Nephron progenitor cell (in vitro differentiated cells): ENCODE results near the gene TICAM2.
"Not testable (repeated sequence)": the region's sequence is repeated elsewhere in the genome, so short reads cannot be mapped to it uniquely, and the experiment has no call there.

Experiments
- DNase-seq: peaks from one replicate; pipeline ENCODE4 v3.0.0; 2021
- H3K27ac Mint-ChIP-seq: 2 replicates; pipeline ENCODE4 v1.8.0; 2021; ENCODE audit warnings: mild to moderate bottlenecking, moderate library complexity, mixed read lengths
- H3K27me3 Mint-ChIP-seq: 2 replicates; pipeline ENCODE4 v1.8.0; 2021; ENCODE audit warnings: mild to moderate bottlenecking, low read depth, mixed read lengths; ENCODE audit not compliant: poor library complexity
- H3K36me3 Mint-ChIP-seq: 2 replicates; pipeline ENCODE4 v1.8.0; 2021; ENCODE audit warnings: low read depth, mixed read lengths
- H3K4me1 Mint-ChIP-seq: 2 replicates; pipeline ENCODE4 v1.8.0; 2021; ENCODE audit warnings: mixed read lengths
- H3K4me3 Mint-ChIP-seq: 2 replicates; pipeline ENCODE4 v1.8.0; 2021; ENCODE audit warnings: mild to moderate bottlenecking, moderate library complexity, mixed read lengths
- H3K9me3 Mint-ChIP-seq: 2 replicates; pipeline ENCODE4 v1.8.0; 2021; ENCODE audit warnings: mild to moderate bottlenecking, moderate library complexity, mixed read lengths
- TF ChIP-seq, protein P1 (sequence below): fragments of 200-600 bp; sonication (generic); IDR thresholded peaks from 2 replicates; pipeline ENCODE4 v1.5.0; 2021; ENCODE audit warnings: antibody characterized with exemption

TICAM2 gene, protein sequence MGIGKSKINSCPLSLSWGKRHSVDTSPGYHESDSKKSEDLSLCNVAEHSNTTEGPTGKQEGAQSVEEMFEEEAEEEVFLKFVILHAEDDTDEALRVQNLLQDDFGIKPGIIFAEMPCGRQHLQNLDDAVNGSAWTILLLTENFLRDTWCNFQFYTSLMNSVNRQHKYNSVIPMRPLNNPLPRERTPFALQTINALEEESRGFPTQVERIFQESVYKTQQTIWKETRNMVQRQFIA

DNA sequence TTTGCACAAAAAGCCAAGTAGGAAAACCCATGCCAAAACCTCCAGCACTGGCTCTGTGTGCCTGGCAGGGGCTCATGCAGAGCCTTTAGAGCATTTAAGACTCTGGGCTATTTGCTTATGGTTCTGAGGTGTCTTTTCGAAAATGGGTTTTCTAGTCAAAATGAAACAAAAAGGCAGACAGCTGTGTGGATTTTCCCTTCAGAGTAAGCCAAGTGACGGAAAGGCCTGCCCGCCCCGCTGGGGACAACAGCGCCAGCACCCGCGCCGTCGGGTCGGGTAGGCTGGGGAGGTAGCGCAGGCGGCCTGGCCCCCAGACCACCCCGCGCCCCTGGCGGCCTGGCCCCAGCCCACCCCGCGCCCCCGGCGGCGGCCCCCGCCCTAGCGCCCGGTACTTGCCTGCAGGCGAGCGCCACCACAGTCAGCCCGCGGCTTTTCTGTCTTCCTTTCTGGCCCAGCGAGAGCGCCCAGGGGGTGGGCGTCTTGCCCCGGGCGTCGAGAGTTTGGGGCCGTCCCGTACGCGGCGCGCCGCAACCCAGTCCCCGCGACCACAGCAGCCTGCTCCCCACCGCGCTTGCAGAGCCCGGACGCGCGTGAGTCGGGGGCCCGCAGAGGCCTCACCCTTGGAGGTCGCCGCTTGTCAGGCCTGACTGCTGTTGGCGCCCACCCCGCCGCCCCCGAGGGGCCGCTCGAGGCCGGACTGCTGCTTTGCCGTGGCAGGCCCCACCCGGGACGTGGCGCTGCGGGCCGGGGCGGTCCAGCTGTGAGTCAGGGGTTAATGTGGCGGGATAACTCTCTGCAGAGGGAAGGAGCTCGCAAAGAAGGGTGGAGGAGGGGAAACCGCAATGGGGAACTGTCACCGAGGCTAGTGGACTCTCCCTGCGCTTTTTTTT lies at the start of gene TICAM2:
TSS of gene TICAM2 (minus strand) at position 779 of the 890 bp plus-strand sequence. CDS start 21,223 bp downstream, outside the sequence.
- Mint-ChIP-seq H3K4me3 (peak within 1 kb of the TSS; percentile 72), H3K9me3 (no peaks in the 10 kb centered on the region), H3K27ac (no peak within 1 kb of the TSS), H3K36me3 (peaks cover 38% of the 10 kb centered on the region), H3K4me1 (peaks cover 20% of the 10 kb centered on the region), H3K27me3 (peaks cover 6% of the 10 kb centered on the region)
- peak; percentile 60 for DNase-seq
- TF ChIP-seq, protein P1, sequence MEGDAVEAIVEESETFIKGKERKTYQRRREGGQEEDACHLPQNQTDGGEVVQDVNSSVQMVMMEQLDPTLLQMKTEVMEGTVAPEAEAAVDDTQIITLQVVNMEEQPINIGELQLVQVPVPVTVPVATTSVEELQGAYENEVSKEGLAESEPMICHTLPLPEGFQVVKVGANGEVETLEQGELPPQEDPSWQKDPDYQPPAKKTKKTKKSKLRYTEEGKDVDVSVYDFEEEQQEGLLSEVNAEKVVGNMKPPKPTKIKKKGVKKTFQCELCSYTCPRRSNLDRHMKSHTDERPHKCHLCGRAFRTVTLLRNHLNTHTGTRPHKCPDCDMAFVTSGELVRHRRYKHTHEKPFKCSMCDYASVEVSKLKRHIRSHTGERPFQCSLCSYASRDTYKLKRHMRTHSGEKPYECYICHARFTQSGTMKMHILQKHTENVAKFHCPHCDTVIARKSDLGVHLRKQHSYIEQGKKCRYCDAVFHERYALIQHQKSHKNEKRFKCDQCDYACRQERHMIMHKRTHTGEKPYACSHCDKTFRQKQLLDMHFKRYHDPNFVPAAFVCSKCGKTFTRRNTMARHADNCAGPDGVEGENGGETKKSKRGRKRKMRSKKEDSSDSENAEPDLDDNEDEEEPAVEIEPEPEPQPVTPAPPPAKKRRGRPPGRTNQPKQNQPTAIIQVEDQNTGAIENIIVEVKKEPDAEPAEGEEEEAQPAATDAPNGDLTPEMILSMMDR, result peak; percentile 7

DNA sequence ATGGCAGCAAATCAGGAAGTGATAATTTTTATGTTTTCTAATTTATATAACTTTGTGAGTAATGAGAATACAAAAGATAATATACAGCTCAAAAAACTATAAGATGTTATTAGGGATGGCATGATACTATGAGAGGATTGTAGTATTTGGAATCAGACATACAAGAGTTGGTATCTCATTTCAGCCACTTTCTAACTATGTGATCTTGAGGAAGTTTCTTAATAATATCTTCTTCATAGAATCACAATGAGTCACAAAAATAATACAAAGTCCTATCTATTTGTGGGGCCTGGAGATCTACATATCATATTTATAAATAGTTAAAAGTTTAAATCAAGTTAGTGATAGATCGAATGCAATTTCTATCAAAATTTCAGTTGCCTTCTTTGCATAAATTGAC lies 47.3 kb upstream of the TICAM2 start:
- DNase-seq, result no peak
- H3K4me3 Mint-ChIP-seq, result no peak overlapping the region
- no peaks in the 10 kb centered on the region for H3K9me3 Mint-ChIP-seq
- no peak overlapping the region for H3K27ac Mint-ChIP-seq
- H3K36me3 Mint-ChIP-seq, result no peaks in the 10 kb centered on the region
- TF ChIP-seq, protein P1, result no peak
- no peaks in the 10 kb centered on the region for H3K27me3 Mint-ChIP-seq
- H3K4me1 Mint-ChIP-seq, result no peaks in the 10 kb centered on the region

DNA sequence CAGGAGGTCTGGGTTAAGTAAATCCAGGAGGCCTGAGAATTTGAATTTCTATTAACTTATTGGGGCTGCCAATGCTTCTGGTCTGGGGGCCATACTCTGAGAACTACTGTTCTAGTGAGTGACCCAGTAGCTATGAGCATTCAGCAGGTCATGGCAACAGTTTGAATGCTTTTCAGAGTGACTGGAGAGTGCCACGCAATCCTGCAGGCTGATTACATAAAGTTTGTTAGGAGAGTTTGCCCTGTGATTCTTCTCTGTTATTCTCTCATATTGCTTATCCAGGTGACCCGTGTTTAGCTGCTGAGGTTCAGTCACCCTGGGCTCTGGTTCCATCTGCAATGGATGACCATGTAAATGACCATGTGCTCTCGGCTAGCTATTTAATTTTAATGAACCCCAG lies 45.8 kb upstream of the TICAM2 start:
- Mint-ChIP-seq H3K4me1 (no peaks in the 10 kb centered on the region), H3K27me3 (no peaks in the 10 kb centered on the region), H3K36me3 (no peaks in the 10 kb centered on the region), H3K27ac (no peak overlapping the region), H3K9me3 (no peaks in the 10 kb centered on the region), H3K4me3 (no peak overlapping the region)
- DNase-seq, result no peak
- TF ChIP-seq, protein P1, result no peak

DNA sequence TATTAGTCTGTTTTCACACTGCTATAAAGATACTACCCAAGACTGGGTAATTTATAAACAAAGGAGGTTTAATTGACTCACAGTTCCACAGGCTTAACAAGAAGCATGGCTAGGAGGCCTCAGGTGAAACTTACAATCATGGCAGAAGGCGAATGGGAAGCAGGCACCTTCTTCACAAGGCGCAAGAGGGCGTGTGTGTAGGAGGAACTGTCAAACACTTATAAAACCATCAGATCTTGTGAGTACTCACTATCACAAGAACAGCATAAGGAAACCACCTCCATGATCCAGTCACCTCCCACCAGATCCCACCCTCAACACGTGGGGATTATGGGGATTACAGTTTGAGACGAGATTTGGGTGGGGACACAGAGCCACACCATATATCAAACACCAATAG lies 43.1 kb upstream of the TICAM2 start:
- H3K27me3 Mint-ChIP-seq, H3K4me3 Mint-ChIP-seq, DNase-seq, H3K36me3 Mint-ChIP-seq, H3K27ac Mint-ChIP-seq, H3K9me3 Mint-ChIP-seq, H3K4me1 Mint-ChIP-seq: not testable (repeated sequence)

DNA sequence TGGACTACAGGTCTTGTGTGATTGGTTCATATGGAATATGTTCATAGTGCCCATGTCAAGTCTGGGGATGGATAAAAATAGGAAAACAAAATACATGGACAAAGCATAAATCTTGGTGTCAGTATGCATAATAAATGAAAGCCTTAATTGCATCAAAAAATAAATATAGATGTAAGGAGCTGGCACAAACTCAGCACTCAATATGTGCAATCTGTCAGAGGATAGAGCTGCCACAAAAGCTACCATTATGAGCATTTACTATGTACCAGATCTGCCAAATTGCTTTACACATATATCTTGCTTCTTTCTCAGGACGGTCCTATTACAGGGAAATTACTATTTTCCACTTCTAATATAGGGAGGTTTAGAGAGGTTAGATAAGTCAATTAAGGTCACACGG lies 41.8 kb upstream of the TICAM2 start:
- Mint-ChIP-seq H3K4me3 (no peak overlapping the region), H3K36me3 (no peaks in the 10 kb centered on the region), H3K27ac (no peak overlapping the region), H3K27me3 (no peaks in the 10 kb centered on the region), H3K9me3 (no peaks in the 10 kb centered on the region), H3K4me1 (no peaks in the 10 kb centered on the region)
- TF ChIP-seq, protein P1, result no peak
- DNase-seq, result no peak

DNA sequence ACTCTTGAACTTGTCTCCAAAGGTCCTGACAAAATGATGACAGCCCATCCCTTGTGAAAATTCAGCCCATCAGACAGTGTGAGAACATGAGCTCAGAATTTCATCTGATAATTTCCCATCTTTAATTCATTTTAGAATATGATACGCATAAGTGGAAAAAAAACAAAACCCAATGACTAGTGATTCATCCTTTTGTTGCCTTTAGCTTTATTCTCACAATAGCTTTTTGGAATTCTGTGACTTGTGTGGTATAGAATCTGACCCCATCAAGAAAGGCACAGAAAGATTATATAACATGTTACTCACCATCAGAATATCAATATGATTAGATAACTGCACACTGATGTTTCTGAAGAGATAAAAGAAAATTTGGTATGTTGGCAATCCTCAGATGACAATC lies 39.7 kb upstream of the TICAM2 start:
- no peaks in the 10 kb centered on the region for H3K36me3 Mint-ChIP-seq
- TF ChIP-seq, protein P1, result no peak
- no peak overlapping the region for H3K4me3 Mint-ChIP-seq
- no peaks in the 10 kb centered on the region for H3K27me3 Mint-ChIP-seq
- H3K4me1 Mint-ChIP-seq, result no peaks in the 10 kb centered on the region
- H3K27ac Mint-ChIP-seq, result no peak overlapping the region
- DNase-seq, result no peak
- H3K9me3 Mint-ChIP-seq, result no peaks in the 10 kb centered on the region
